ENCODE measurements around the gene MFSD12.

GRCh38 chr19:3573858-3574637 lies 16.7 kb upstream of the MFSD12 start:
- no peak for TF ChIP-seq CTCF (conservative IDR thresholded peaks at IDR 0.05; ENCODE audit: low read depth, low read length)
- TF ChIP-seq EZH2 (IDR thresholded peaks at IDR 0.05; ENCODE audit: borderline replicate concordance, low read depth, low read length, poor library complexity, severe bottlenecking): no peak

All from A673 (cell line).